ENCODE measurements around the gene NPAS2. TPM values are rescaled to one million over a fixed set of nuclear protein-coding genes. Genes with fewer than 3 reads are reported as not detected.
A peak's percentile ranks its signal among the peaks of the same experiment; 100 is the strongest.

The NPAS2 gene
- polyA plus RNA-seq, 1 donor from 2014 or later = 1.7 TPM

DNA sequence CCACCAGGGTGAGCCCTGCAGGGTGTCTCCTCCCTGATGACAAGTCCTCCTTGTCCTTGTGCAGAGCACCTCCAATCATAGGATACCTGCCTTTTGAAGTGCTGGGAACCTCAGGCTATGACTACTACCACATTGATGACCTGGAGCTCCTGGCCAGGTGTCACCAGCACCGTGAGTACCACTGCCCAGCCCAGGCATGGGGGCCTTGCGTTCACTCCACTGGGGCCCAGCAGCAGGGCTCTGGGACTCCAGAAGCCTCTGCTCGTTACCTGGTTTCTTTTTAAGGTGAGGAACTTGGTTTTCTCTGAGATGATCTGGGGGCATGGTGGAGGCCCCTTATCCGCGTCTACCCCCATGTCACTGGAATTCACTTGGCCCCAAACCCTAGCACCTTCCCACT lies 145.7 kb downstream of the NPAS2 start:
- Mint-ChIP-seq H3K27me3 (peaks cover 9% of the 10 kb centered on the region), H3K9me3 (no peaks in the 10 kb centered on the region), H3K36me3 (no peaks in the 10 kb centered on the region), H3K4me3 (no peak overlapping the region), H3K27ac (no peak overlapping the region), H3K4me1 (no peaks in the 10 kb centered on the region)

DNA sequence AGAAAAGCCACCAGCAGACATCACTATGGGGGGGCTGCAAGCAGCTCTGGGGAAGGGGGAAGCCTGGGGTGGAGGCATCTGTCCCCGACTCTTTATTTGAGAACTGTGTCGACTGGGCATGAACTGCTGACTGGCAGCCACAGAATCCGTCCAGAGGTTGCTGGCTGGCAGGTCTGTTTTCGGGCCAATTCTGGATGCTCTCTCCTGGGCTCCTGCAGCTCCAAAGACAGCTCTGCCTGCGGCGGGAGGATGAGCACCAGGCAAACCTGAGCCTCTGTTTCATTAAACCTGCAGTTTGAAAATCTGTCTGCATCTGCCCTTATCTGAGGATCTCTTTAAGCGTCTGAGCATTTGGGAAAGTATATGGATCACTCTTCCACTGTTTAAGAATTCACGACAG lies 147.8 kb downstream of the NPAS2 start:
- Mint-ChIP-seq H3K27me3 (peaks cover 13% of the 10 kb centered on the region), H3K36me3 (no peaks in the 10 kb centered on the region), H3K9me3 (no peaks in the 10 kb centered on the region), H3K27ac (peak overlapping the region in 1 of 3 donors; percentile 43), H3K4me3 (no peak overlapping the region), H3K4me1 (peaks cover 0 to 2% (median 0%) of the 10 kb centered on the region in 3 donors)

DNA sequence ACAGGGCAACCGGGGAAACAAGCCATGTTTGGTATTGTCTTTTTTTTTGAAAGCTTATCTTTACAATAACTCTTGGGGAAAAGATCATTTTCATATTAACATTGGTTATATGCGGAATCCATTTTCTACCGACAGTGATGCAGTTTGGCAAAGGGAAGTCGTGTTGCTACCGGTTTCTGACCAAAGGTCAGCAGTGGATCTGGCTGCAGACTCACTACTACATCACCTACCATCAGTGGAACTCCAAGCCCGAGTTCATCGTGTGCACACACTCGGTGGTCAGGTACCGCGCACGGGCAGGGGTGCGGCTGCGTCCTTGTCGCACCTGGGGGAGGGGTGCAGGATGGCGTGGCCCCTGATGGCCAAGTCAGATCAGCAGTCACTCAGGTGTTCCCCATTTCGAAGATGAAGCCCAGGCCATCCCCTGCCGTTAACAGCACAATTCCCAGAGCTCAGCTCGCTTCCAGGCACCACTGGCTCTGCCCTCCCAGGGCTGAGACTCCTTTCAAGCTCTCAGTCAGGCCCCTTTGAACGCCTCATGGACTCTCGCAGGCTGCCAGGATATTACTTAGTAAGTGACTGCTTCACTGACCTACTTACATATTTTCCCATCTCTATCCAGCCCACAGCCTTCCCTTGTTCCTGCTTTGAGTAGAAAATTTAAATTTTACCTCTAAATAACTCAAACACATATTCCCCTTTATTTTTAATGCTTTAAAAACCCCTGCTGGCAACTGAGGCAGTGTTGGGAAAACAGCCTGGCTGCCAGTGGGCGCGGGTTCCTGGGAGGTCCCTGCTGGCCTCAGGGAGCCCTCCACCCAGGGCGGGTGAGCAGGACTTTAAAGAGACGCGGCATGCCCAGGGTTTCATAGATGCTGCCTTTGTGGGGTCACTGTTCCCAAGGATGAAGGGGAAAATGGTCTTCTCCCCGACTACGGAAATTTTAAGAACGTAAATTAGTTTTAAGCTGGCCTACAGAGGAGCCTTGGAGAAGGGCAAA lies 148.5 kb downstream of the NPAS2 start:
- peak overlapping the region in 1 of 3 donors; percentile 1 for H3K27ac Mint-ChIP-seq
- no peaks in the 10 kb centered on the region for H3K9me3 Mint-ChIP-seq
- no peak overlapping the region for H3K4me3 Mint-ChIP-seq
- peaks cover 0 to 2% (median 0%) of the 10 kb centered on the region in 3 donors for H3K4me1 Mint-ChIP-seq
- no peaks in the 10 kb centered on the region for H3K36me3 Mint-ChIP-seq
- H3K27me3 Mint-ChIP-seq = peaks cover 16% of the 10 kb centered on the region

DNA sequence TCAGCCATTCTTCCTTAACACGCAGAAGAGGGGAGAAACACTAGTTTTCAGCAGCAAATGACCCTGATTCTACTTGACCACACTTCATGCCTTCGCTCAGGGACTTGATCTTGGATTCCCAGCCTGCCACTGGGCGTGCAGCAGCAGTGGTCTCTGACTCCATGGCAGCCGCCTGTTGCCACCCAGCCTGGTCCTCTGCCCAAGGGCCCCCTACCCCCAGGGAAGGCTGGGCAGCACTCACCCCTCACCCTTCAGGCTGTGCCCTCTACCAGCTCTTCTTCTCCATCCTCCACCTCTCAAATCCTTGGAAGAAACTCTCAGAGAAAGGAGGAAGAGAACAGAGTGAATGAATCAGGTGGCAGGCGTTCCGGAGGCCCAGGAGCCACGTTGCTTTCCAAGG lies 150.1 kb downstream of the NPAS2 start:
- H3K4me1 Mint-ChIP-seq = peaks cover 0 to 2% (median 0%) of the 10 kb centered on the region in 3 donors
- no peaks in the 10 kb centered on the region for H3K9me3 Mint-ChIP-seq
- no peaks in the 10 kb centered on the region for H3K36me3 Mint-ChIP-seq
- no peak overlapping the region for H3K4me3 Mint-ChIP-seq
- no peak overlapping the region for H3K27ac Mint-ChIP-seq
- H3K27me3 Mint-ChIP-seq = peaks cover 18% of the 10 kb centered on the region

DNA sequence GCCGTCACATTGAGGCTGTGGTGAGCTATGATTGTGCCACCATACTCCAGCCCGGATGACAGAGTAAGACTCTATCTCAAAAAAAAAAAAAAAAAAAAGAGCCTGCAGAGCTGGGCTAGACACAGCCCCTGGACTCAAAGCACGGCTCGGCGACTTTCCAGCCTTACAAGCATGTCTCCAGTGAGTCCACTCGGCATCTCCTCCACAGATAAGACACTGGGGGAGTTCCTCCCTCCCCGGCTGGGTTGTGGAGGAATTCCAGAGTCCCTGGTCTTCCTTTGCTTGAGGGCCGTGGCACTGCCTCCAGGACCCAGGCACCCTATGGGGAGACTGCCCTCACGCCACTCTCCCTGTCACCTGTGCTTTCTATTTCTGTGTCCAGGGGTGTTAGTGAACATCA lies 151.3 kb downstream of the NPAS2 start:
- Mint-ChIP-seq H3K27me3 (peaks cover 21% of the 10 kb centered on the region), H3K36me3 (no peaks in the 10 kb centered on the region), H3K27ac (no peak overlapping the region), H3K4me1 (peaks cover 0 to 2% (median 0%) of the 10 kb centered on the region in 3 donors), H3K9me3 (no peaks in the 10 kb centered on the region), H3K4me3 (no peak overlapping the region)

DNA sequence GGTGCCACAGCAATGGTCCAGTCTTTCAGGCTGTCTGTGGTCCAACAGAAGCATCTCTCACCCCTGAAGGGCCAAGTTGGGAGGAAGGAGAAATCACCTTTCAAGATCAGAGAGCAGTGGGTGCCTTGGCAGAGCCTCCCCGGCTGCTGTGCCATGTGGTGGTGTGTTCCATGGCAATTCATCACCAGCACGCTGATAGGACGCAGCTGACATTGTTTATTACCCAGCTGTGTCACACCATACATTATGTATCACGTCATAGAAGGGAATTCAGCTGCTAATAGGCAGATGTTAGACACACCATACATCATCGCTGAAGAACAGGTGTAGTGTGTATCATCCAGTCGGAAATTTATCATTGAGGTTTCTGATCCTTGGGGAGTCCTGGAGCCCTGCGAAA lies 152.5 kb downstream of the NPAS2 start:
- Mint-ChIP-seq H3K27me3 (peaks cover 28% of the 10 kb centered on the region), H3K36me3 (no peaks in the 10 kb centered on the region), H3K4me3 (no peak overlapping the region), H3K4me1 (peaks cover 8 to 11% (median 8%) of the 10 kb centered on the region in 3 donors), H3K9me3 (no peaks in the 10 kb centered on the region), H3K27ac (no peak overlapping the region)

DNA sequence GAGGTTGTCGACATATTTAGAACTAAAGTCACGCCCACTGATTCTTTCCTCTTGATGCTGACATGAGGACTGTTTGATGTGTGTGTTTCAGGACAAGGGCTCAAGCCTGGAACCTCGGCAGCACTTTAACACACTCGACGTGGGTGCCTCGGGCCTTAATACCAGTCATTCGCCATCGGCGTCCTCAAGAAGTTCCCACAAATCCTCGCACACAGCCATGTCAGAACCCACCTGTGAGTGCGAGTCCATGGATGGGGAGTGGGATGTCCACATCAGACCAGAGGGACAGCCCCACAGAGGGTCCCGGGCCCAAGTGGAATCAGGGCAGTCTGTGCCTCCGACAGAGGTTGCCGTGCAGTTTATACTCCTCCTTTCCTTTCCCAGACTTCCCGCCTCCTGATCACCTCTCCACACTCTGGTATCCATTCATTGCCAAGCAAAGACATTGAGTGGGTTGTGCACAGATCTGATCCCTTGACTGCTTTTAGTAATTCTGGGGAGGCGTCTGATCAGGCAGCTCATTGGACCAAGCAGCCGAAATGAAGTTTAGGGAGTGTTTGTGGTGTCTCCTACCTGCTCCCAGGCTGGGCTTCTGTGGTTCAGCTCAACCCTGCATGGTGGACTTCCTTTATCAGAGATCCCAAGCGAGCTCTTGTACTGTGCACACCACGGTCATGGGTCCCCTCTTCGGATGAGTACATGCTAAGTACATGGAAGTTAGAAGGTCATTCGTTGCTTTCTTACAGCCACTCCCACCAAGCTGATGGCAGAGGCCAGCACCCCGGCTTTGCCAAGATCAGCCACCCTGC lies 155.0 kb downstream of the NPAS2 start:
- H3K27me3 Mint-ChIP-seq = peaks cover 25% of the 10 kb centered on the region
- H3K9me3 Mint-ChIP-seq = no peaks in the 10 kb centered on the region
- peak overlapping the region in 1 of 3 donors; percentile 41 for H3K27ac Mint-ChIP-seq
- no peak overlapping the region for H3K4me3 Mint-ChIP-seq
- H3K4me1 Mint-ChIP-seq = peaks cover 19 to 22% (median 22%) of the 10 kb centered on the region in 3 donors
- no peaks in the 10 kb centered on the region for H3K36me3 Mint-ChIP-seq

DNA sequence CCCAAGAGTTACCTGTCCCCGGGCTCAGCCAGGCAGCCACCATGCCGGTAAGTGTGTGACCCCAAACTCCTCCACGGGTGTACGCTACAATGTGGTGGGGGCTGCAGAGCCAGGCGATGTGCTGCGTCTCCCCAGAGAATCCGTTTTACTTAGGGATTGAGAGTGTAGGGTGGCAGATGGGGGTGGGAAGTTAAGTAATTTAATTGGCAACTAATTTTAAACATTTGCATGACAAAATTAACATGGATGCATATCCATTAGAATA lies 155.5 kb downstream of the NPAS2 start:
- Mint-ChIP-seq H3K9me3 (no peaks in the 10 kb centered on the region), H3K4me3 (no peak overlapping the region), H3K27me3 (peaks cover 25% of the 10 kb centered on the region), H3K27ac (no peak overlapping the region), H3K4me1 (peaks cover 19 to 22% (median 22%) of the 10 kb centered on the region in 3 donors), H3K36me3 (no peaks in the 10 kb centered on the region)

DNA sequence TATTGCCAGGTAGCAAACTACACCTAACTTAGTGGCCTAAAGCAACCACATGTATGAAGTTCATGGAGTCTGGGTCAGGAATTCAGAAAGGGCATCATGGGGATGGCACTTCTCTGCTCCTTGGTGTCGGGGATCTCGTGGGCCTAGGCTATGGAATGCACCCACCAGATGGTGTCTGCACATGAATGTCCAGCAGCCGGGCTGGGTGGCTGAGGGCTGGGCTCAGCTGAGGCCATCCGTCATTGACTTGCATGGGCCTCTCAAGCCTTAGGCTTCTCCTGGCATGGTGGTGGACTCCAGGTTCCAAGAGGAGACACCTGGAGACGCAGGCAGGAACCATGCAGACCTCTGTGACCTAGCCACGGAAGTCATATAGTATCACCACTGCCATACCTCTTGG lies 156.1 kb downstream of the NPAS2 start:
- Mint-ChIP-seq H3K27me3 (peaks cover 22% of the 10 kb centered on the region), H3K4me3 (no peak overlapping the region), H3K9me3 (no peaks in the 10 kb centered on the region), H3K36me3 (no peaks in the 10 kb centered on the region), H3K4me1 (peaks cover 19 to 22% (median 22%) of the 10 kb centered on the region in 3 donors), H3K27ac (no peak overlapping the region)

DNA sequence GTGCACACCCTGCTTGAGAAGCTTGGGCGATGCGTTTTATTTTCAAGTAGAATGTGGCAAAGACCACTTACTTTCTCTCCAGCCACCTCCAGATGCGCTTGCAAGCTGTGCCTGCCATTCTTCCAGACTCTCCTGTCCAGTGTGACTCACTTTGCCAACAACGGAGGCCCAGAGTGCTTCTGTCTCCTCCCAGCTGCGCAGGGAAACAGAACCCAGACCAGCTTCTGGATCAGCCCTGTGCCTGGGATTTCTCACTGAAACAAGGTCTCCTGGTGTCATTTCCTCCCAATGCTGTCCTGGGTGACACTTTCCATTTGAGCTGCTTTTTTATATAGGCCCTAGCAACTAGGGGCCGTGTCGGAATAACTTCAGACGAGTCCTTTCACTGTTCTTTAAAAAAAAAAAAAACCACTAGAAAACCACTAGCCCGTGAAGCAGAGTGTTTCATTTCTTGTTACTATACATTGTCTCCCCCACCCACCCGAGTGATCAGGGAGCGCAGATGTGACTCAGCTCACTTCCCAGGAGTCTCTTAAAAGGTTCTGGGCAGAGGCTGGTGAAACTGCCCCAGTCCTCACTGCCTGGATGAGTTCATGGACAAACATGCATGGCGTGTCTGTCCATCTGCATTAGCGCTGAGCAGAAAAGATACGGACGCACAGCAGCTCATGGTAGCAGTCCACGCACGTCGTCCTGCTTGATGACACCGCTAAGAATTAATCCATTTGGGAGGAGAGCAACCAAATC lies 156.9 kb downstream of the NPAS2 start:
- Mint-ChIP-seq H3K27ac (peak overlapping the region in 2 of 3 donors; percentile 12 to 52), H3K9me3 (no peaks in the 10 kb centered on the region), H3K27me3 (peaks cover 20% of the 10 kb centered on the region), H3K36me3 (no peaks in the 10 kb centered on the region), H3K4me3 (peak overlapping the region in 2 of 4 donors; percentile 10 to 93), H3K4me1 (peaks cover 19 to 22% (median 19%) of the 10 kb centered on the region in 3 donors)

DNA sequence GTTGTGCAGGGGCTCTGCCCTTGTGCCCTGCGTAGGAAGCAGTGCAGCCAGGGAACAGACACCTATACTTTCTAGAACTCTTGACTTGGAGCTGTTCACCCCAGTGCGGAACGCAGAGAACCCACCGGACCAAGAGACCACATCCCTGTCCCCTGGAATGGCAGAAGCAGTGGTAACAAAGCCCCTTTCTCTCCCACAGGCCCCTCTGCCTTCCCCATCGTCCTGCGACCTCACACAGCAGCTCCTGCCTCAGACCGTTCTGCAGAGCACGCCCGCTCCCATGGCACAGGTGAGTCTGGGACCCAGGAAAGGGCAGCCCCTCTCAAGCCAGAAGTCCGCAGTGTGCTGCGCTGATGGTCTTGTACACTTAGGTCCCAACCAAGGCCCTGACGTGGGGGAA lies 157.6 kb downstream of the NPAS2 start:
- H3K27me3 Mint-ChIP-seq = peaks cover 20% of the 10 kb centered on the region
- peaks cover 19 to 22% (median 19%) of the 10 kb centered on the region in 3 donors for H3K4me1 Mint-ChIP-seq
- H3K36me3 Mint-ChIP-seq = no peaks in the 10 kb centered on the region
- no peak overlapping the region for H3K27ac Mint-ChIP-seq
- H3K4me3 Mint-ChIP-seq = peak overlapping the region in 1 of 4 donors; percentile 63
- no peaks in the 10 kb centered on the region for H3K9me3 Mint-ChIP-seq

DNA sequence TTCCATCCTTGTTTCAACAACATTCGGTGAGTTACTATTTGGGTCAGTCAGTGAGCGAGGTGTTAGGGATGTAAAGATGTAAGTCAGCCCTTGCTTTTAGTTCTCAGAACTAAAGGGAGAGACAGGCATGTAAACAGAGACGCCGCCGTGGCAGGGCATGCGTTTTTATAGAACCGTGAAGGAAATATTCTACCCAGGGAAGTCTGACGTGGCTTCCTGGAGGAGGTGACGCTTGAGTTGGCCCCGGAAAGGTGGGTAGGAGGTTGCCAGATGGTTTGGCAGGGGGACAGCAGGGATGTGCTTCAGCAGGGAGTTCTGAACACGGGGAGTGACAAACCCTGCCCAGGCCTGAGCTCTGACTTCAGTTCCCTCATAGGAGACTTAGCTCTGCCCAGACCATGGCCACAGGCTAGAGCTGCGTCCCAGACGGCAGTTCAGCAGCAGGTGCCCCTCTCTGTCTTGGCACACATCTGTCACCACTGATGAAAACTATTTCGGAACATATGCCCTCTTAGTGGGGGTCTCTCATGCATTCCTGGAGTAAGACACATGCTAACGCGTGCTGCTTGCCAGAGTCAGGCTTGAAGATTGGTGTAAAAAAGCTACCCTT lies 158.7 kb downstream of the NPAS2 start:
- no peaks in the 10 kb centered on the region for H3K36me3 Mint-ChIP-seq
- H3K4me3 Mint-ChIP-seq = peak overlapping the region in 3 of 4 donors; percentile 9 to 67 (median 10)
- H3K9me3 Mint-ChIP-seq = no peaks in the 10 kb centered on the region
- peaks cover 15% of the 10 kb centered on the region for H3K27me3 Mint-ChIP-seq
- H3K27ac Mint-ChIP-seq = no peak overlapping the region
- peaks cover 19 to 22% (median 19%) of the 10 kb centered on the region in 3 donors for H3K4me1 Mint-ChIP-seq

DNA sequence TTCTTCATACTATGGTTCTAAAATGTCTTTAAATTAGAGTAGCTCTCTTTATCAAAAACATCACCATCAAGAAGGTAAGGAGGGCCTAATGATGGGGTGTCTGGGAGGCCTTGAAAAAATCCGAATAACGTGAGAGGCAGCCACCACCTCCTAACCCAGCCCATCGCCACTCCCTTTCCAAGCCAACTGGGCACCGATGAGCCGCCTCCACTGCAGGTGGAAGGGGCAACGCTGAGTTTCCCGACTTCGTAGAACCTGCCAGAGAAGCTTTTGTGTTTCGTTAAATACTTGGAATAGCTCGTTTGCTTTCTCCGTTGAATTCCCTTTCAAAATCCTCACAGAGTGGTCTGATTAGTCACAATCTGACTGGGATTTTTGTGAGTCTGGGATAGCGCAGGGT lies 160.1 kb downstream of the NPAS2 start:
- no peak overlapping the region for H3K27ac Mint-ChIP-seq
- no peaks in the 10 kb centered on the region for H3K9me3 Mint-ChIP-seq
- H3K27me3 Mint-ChIP-seq = peaks cover 14% of the 10 kb centered on the region
- H3K4me1 Mint-ChIP-seq = peaks cover 20 to 22% (median 21%) of the 10 kb centered on the region in 3 donors
- no peak overlapping the region for H3K4me3 Mint-ChIP-seq
- no peaks in the 10 kb centered on the region for H3K36me3 Mint-ChIP-seq

DNA sequence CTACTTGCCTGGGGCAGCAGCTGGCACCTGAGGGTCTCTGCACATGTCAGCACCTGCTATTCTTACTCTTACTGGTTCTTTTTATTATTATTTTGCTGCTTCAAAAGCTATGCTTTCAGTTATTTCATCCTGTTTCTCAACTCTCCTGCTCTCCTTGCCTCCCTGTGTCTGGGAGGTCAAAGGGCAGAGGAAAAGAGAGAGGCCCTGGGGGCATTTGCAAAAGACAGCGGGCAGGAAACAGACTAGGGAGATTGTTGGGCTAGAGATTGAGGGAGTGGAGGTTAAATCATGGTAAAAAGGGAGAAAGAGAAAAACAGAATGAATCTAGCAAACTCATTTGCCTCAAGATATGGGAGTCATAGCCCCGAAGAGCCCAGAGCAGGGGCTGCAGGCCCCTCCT lies 161.1 kb downstream of the NPAS2 start:
- no peak overlapping the region for H3K27ac Mint-ChIP-seq
- peaks cover 20 to 22% (median 21%) of the 10 kb centered on the region in 3 donors for H3K4me1 Mint-ChIP-seq
- H3K4me3 Mint-ChIP-seq = no peak overlapping the region
- no peaks in the 10 kb centered on the region for H3K36me3 Mint-ChIP-seq
- no peaks in the 10 kb centered on the region for H3K9me3 Mint-ChIP-seq
- peaks cover 11% of the 10 kb centered on the region for H3K27me3 Mint-ChIP-seq
